ENCODE data around the gene IL1R2.

Gene IL1R2

GRCh38 chr2:101961338-101962191 is 30.2 kb upstream of the IL1R2 start (continued):
- TF ChIP-seq, protein P1, sequence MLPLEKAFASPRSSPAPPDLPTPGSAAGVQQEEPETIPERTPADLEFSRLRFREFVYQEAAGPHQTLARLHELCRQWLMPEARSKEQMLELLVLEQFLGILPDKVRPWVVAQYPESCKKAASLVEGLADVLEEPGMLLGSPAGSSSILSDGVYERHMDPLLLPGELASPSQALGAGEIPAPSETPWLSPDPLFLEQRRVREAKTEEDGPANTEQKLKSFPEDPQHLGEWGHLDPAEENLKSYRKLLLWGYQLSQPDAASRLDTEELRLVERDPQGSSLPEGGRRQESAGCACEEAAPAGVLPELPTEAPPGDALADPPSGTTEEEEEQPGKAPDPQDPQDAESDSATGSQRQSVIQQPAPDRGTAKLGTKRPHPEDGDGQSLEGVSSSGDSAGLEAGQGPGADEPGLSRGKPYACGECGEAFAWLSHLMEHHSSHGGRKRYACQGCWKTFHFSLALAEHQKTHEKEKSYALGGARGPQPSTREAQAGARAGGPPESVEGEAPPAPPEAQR (tag by site-specific recombination; IDR thresholded peaks at IDR 0.05), result no peak
- no peak for TF ChIP-seq ZNF664 (tag by site-specific recombination; IDR thresholded peaks at IDR 0.05)
- TF ChIP-seq ZNF48 (tag by site-specific recombination; IDR thresholded peaks at IDR 0.05), result no peak
- no peak for TF ChIP-seq ZNF174 (tag by site-specific recombination; IDR thresholded peaks at IDR 0.05)
- no peak for TF ChIP-seq GLIS2 (tag by site-specific recombination; IDR thresholded peaks at IDR 0.05)
- no peak for TF ChIP-seq ZBTB1 (tag by site-specific recombination; IDR thresholded peaks at IDR 0.05)
- no peak for TF ChIP-seq OSR2 (tag by site-specific recombination; IDR thresholded peaks at IDR 0.05)
- no peak for TF ChIP-seq ZNF175 (tag by site-specific recombination; IDR thresholded peaks at IDR 0.05)
- no peak for TF ChIP-seq MEIS1 (CRISPR knock-in tag; IDR thresholded peaks at IDR 0.05; ENCODE audit: borderline replicate concordance)
- TF ChIP-seq ZXDB (tag by site-specific recombination; IDR thresholded peaks at IDR 0.05), result no peak
- TF ChIP-seq ZNF140 (tag by site-specific recombination; IDR thresholded peaks at IDR 0.05), result no peak
- no peak for TF ChIP-seq ZNF335 (tag by site-specific recombination; conservative IDR thresholded peaks at IDR 0.05)
- no peak for TF ChIP-seq ZNF776 (tag by site-specific recombination; IDR thresholded peaks at IDR 0.05; ENCODE audit: borderline replicate concordance)
- no peak for TF ChIP-seq ZNF292 (tag by site-specific recombination; IDR thresholded peaks at IDR 0.05; ENCODE audit: borderline replicate concordance, low read depth)

DNA sequence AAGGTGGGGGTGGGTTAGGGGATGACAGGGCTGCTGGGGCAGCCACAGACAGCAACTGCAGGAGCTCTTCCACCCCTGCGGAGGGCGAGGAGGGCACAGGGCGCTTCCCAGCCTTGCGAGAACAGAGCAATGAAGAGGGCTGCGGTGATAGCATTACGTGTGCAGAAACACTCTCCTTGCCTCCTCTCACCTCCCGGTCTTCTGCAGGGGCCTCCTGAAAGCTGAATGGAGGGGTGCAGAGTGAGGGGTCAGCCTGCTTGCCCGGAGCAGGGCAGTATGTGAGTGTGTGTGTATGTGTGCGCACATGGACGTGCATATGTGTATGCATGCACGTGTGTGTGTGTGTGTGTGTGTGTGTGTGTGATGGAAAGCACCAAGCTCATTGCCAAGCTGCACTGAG is 29.5 kb upstream of the IL1R2 start:
- Histone ChIP-seq H3K4me1 (ENCODE audit: control insufficient read depth, insufficient read depth, low read length) (no peaks in the 10 kb centered on the region), H3K27ac (ENCODE audit: extremely low read depth, low read depth, low read length) (no peak overlapping the region), H3K4me3 (ENCODE audit: low read depth, low read length) (no peak overlapping the region), H3K9me3 (ENCODE audit: control insufficient read depth, insufficient read depth, low read depth, low read length) (no peaks in the 10 kb centered on the region), H3K36me3 (ENCODE audit: control insufficient read depth in 2 of 2, insufficient read depth in 1 of 2, low read length in 2 of 2) (no peaks in the 10 kb centered on the region)
- ChIA-PET POLR2A (no interaction called here), CTCF (interaction anchor here (0.7 kb wide), 1 partner anchor 80 kb away, joined by 3 read pairs; no protein-coding TSS in a partner anchor)
- TF ChIP-seq ZNF140 (tag by site-specific recombination; IDR thresholded peaks at IDR 0.05) (no peak), ZNF157 (tag by site-specific recombination; IDR thresholded peaks at IDR 0.05) (no peak), ZFP41 (tag by site-specific recombination; IDR thresholded peaks at IDR 0.05; ENCODE audit: borderline replicate concordance) (no peak), ZNF768 (tag by site-specific recombination; IDR thresholded peaks at IDR 0.05) (no peak), ZBTB20 (tag by site-specific recombination; IDR thresholded peaks at IDR 0.05) (no peak)

DNA sequence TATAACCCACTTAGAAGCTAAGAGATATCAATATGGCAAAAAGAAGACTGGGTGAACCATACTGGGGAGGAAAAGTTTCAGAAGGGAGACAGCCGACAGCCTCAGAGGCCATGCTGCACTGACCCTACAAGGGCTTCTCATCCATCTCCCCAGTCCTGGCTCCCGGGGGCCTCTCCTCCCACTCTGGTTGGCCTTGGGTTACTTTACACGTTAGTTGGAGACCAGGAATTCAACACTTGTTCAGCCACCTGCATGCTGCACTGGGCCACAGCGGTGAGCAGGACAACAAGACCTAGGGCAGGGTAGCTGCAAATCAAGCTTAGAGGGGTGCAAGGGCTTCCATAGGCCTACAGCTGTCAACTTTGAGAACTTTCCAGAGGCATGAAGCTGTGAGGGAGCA is 28.6 kb upstream of the IL1R2 start:
- Histone ChIP-seq H3K36me3 (ENCODE audit: control insufficient read depth in 2 of 2, insufficient read depth in 1 of 2, low read length in 2 of 2) (no peaks in the 10 kb centered on the region), H3K4me1 (ENCODE audit: control insufficient read depth, insufficient read depth, low read length) (no peaks in the 10 kb centered on the region), H3K9me3 (ENCODE audit: control insufficient read depth, insufficient read depth, low read depth, low read length) (no peaks in the 10 kb centered on the region), H3K27ac (ENCODE audit: extremely low read depth, low read depth, low read length) (no peak overlapping the region), H3K4me3 (ENCODE audit: low read depth, low read length) (no peak overlapping the region)
- no peak for TF ChIP-seq ZNF19 (tag by site-specific recombination; IDR thresholded peaks at IDR 0.05; ENCODE audit: low read depth)
- TF ChIP-seq ZBTB1 (tag by site-specific recombination; IDR thresholded peaks at IDR 0.05), result no peak
- ChIA-PET CTCF (interaction anchor here (0.7 kb wide), 1 partner anchor 79 kb away, joined by 3 read pairs; no protein-coding TSS in a partner anchor), POLR2A (no interaction called here)

Measured in HEK293 (cell line).